Hepatocyte (in vitro differentiated cells): ENCODE data around the gene ZNF212.

Experiments
- EZH2 ChIP-seq: fragments of 200-600 bp; sonication (generic); IDR thresholded peaks from 2 replicates; pipeline ENCODE4 v1.6.1; 2016; ENCODE audit warnings: antibody characterized with exemption, mild to moderate bottlenecking, borderline replicate concordance
- EZH2phosphoT487 ChIP-seq: fragments of 200-600 bp; sonication (generic); IDR thresholded peaks from one replicate; pipeline ENCODE4 v1.6.1; 2018; ENCODE audit warnings: antibody characterized with exemption, mild to moderate bottlenecking, low read depth, moderate library complexity; ENCODE audit not compliant: unreplicated experiment, severe bottlenecking
- TF ChIP-seq, protein P1 (sequence below): fragments of 200-600 bp; sonication (generic); IDR thresholded peaks from 2 replicates; pipeline ENCODE4 v1.5.1; 2016; ENCODE audit warnings: antibody characterized with exemption, mild to moderate bottlenecking; ENCODE audit not compliant: poor library complexity

DNA sequence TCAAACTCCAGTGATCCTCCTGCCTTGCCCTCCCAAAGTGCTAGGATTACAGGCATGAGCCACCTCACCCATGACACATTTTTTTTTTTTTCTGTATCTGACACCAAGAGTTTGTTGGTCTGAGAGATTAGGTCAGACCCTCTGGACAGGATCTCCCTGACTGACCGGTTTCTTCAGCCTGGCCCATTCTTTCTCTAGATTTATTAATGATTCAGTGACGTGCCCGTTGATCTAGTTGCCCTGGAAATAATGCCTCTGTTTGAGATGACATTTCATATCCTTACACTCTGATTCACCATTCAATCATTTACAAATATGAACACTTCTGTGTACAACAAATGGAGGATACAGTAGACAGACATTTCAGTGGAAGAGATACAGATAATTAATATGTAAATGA, 1.4 kb upstream of the ZNF212 start:
- TF ChIP-seq, protein P1, sequence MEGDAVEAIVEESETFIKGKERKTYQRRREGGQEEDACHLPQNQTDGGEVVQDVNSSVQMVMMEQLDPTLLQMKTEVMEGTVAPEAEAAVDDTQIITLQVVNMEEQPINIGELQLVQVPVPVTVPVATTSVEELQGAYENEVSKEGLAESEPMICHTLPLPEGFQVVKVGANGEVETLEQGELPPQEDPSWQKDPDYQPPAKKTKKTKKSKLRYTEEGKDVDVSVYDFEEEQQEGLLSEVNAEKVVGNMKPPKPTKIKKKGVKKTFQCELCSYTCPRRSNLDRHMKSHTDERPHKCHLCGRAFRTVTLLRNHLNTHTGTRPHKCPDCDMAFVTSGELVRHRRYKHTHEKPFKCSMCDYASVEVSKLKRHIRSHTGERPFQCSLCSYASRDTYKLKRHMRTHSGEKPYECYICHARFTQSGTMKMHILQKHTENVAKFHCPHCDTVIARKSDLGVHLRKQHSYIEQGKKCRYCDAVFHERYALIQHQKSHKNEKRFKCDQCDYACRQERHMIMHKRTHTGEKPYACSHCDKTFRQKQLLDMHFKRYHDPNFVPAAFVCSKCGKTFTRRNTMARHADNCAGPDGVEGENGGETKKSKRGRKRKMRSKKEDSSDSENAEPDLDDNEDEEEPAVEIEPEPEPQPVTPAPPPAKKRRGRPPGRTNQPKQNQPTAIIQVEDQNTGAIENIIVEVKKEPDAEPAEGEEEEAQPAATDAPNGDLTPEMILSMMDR = no peak
- TF ChIP-seq EZH2 (no peak), EZH2phosphoT487 (no peak)
